Stimulated activated CD4-positive, alpha-beta T cell treated with anti-CD3 and anti-CD28 coated beads, TNF-alpha, amount 100 ng/mL, for 24 hours (primary cell): ENCODE data around the gene NRG2.

Experiments used
- DNase-seq, 3 experiments: peaks; one replicate each; pipeline ENCODE4 v3.0.0-alpha.2; 2020; ENCODE audit warnings: low read depth in 3 of 3

Gene NRG2

GRCh38 chr5:139968547-139969261 is 74.4 kb downstream of the NRG2 start:
- peak; percentile 77 to 88 (median 85) for DNase-seq

- DNase-seq: no peak
Measured at GRCh38 chr5:139967353-139967752, 75.7 kb downstream of the NRG2 start.

- DNase-seq: no peak
Measured at GRCh38 chr5:139966856-139967255, 76.2 kb downstream of the NRG2 start.

- no peak for DNase-seq
Measured at GRCh38 chr5:139964994-139965565, 78.0 kb downstream of the NRG2 start.

GRCh38 chr5:139964266-139964993 is 78.7 kb downstream of the NRG2 start:
- DNase-seq: no peak

GRCh38 chr5:139962445-139962844 is 80.7 kb downstream of the NRG2 start:
- DNase-seq: no peak

GRCh38 chr5:139961435-139962157 is 81.5 kb downstream of the NRG2 start:
- no peak for DNase-seq

GRCh38 chr5:139960723-139961383 is 82.2 kb downstream of the NRG2 start:
- no peak for DNase-seq

GRCh38 chr5:139958432-139959148 is 84.5 kb downstream of the NRG2 start:
- DNase-seq: no peak

- DNase-seq: no peak
Measured at GRCh38 chr5:139956342-139956741, 86.8 kb downstream of the NRG2 start.

GRCh38 chr5:139955616-139956273 is 87.4 kb downstream of the NRG2 start:
- DNase-seq: no peak

GRCh38 chr5:139955053-139955605 is 88.0 kb downstream of the NRG2 start:
- no peak for DNase-seq

GRCh38 chr5:139954462-139954861 is 88.6 kb downstream of the NRG2 start:
- no peak for DNase-seq

- DNase-seq: no peak
Measured at GRCh38 chr5:139954022-139954421, 89.1 kb downstream of the NRG2 start.

- no peak for DNase-seq
Measured at GRCh38 chr5:139952574-139952973, 90.5 kb downstream of the NRG2 start.

- DNase-seq: no peak
Measured at GRCh38 chr5:139951983-139952382, 91.1 kb downstream of the NRG2 start.

- no peak for DNase-seq
Measured at GRCh38 chr5:139951296-139951924, 91.7 kb downstream of the NRG2 start.

GRCh38 chr5:139950436-139950835 is 92.7 kb downstream of the NRG2 start:
- DNase-seq: no peak

- no peak for DNase-seq
Measured at GRCh38 chr5:139949710-139950109, 93.4 kb downstream of the NRG2 start.

- no peak for DNase-seq
Measured at GRCh38 chr5:139947727-139948126, 95.4 kb downstream of the NRG2 start.
